GM10248 (cell line): ENCODE results near the gene ST3GAL4.
A peak's percentile ranks its signal among the peaks of the same experiment; 100 is the strongest.

ENCODE experiments used
- CTCF ChIA-PET: fragments of 300-600 bp; sonication (Branson Sonifier 250); formaldehyde crosslinking; extraction: SDS; loops from one replicate; lab custom pipeline; 2021; ENCODE audit warnings: antibody characterized with exemption; lab: Yijun Ruan, JAX
- POLR2A ChIA-PET: fragments of 350-650 bp; sonication (Branson Sonifier 250); formaldehyde crosslinking; extraction: SDS; loops from one replicate; lab custom pipeline; 2020; ENCODE audit warnings: antibody characterized with exemption; lab: Yijun Ruan, JAX
- DNase-seq: peaks from one replicate; pipeline ENCODE4 v3.0.0; 2012; ENCODE audit errors: extremely low spot score
- CTCF ChIP-seq: IDR thresholded peaks from 2 replicates; pipeline ENCODE4 v1.5.1; 2012; ENCODE audit warnings: mild to moderate bottlenecking, low read depth; ENCODE audit errors: extremely low read depth, missing control alignments, control extremely low read depth

Gene ST3GAL4

GRCh38 chr11:126436209-126436755 is 80.8 kb downstream of the ST3GAL4 start:
- no peak for TF ChIP-seq CTCF
- CTCF ChIA-PET = interaction anchor here (1.3 to 3.4 kb wide), 2 partner anchors 44 to 126 kb away, joined by 3 to 13 read pairs; no protein-coding TSS in a partner anchor
- DNase-seq = no peak
- POLR2A ChIA-PET = no interaction called here

- POLR2A ChIA-PET = no interaction called here
- DNase-seq = no peak
- CTCF ChIA-PET = interaction anchor here (3.4 kb wide), 1 partner anchor 43 kb away, joined by 13 read pairs; no protein-coding TSS in a partner anchor
- no peak for TF ChIP-seq CTCF
Observed at GRCh38 chr11:126437731-126438130, 82.2 kb downstream of the ST3GAL4 start.

- no peak for TF ChIP-seq CTCF
- ChIA-PET POLR2A (no interaction called here), CTCF (interaction anchor here (3.4 kb wide), 1 partner anchor 42 kb away, joined by 13 read pairs; no protein-coding TSS in a partner anchor)
- DNase-seq = no peak
Observed at GRCh38 chr11:126438272-126438671, 82.8 kb downstream of the ST3GAL4 start.

GRCh38 chr11:126438691-126439090 is 83.2 kb downstream of the ST3GAL4 start:
- DNase-seq = no peak
- ChIA-PET POLR2A (no interaction called here), CTCF (interaction anchor here (3.4 kb wide), 1 partner anchor 42 kb away, joined by 13 read pairs; no protein-coding TSS in a partner anchor)
- TF ChIP-seq CTCF = no peak

- POLR2A ChIA-PET = interaction anchor here (0.5 kb wide), 1 partner anchor 861 kb away, joined by 4 read pairs; no protein-coding TSS in a partner anchor
- DNase-seq = no peak
- TF ChIP-seq CTCF = no peak
- CTCF ChIA-PET = interaction anchor here (1.0 to 5.7 kb wide), 18 partner anchors 9 to 1054 kb away, joined by 3 to 69 read pairs (median 4); no protein-coding TSS in a partner anchor
Observed at GRCh38 chr11:126440276-126440675, 84.8 kb downstream of the ST3GAL4 start.

GRCh38 chr11:126440792-126441514 is 85.5 kb downstream of the ST3GAL4 start:
- peak; percentile 91 for TF ChIP-seq CTCF
- CTCF ChIA-PET = interaction anchor here (0.7 to 5.7 kb wide), 19 partner anchors 10 to 1053 kb away, joined by 3 to 69 read pairs (median 4); no protein-coding TSS in a partner anchor
- DNase-seq = peak; percentile 91
- POLR2A ChIA-PET = interaction anchor here (0.5 kb wide), 1 partner anchor 860 kb away, joined by 4 read pairs; no protein-coding TSS in a partner anchor
